ENCODE data around the gene CBX2. TPM values are rescaled to one million over a fixed set of nuclear protein-coding genes. Genes with fewer than 3 reads are reported as not detected.

The CBX2 gene
- total and polyA plus RNA-seq, 8 donors = 2.6 to 33.8 (median 24.7) TPM

DNA sequence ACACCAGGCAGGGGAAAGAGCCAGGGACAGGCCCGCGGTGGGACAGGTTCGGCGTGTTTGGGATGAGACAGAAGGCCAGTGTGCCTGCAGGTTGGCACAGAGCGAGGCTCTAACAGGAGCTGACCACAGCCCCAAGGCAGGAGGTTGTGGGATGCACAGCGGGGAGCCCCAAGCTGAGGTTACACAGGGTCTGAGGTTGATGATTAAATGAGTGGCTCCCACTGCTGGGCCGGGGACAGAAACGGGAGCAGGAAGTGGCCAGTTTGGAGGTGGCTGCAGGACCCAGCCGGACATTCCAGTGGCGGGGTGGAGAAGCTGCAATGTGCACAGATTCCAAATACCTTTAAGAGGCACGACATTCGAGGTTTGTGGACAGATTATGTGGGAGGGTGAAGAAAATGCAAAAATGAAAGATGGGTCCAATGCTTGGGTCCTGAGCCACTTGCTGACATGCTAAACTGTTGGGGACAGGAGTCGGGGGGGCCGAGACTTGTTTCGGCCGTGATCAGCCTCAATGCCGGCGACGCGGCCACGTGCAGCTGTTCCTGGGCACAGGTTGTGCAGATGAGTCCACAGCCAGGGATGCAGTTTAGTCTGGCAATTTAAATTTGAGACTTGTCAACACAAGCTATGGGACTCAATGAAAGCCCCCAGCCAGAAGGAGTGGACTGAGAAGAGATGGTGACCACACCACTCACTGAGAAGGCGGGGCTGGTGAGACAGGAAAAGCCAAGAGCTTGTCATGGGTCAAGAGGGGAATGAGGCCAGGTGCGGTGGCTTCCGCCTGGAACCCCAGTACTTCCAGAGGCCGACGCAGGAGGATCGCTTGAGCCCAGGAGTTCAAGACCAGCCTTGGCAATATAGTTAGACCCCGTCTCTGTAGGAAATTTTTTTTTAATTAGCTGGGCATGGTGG is 38.5 kb upstream of the CBX2 start:
- H3K36me3 ChIP-seq = no peaks in the 10 kb centered on the region
- H3K27ac ChIP-seq = no peak overlapping the region
- intact Hi-C loops (cut with DNase I) = no loop called here
- no peaks in the 10 kb centered on the region for H3K9me3 ChIP-seq
- H3K4me3 ChIP-seq = no peak overlapping the region
- TF ChIP-seq, protein P1, sequence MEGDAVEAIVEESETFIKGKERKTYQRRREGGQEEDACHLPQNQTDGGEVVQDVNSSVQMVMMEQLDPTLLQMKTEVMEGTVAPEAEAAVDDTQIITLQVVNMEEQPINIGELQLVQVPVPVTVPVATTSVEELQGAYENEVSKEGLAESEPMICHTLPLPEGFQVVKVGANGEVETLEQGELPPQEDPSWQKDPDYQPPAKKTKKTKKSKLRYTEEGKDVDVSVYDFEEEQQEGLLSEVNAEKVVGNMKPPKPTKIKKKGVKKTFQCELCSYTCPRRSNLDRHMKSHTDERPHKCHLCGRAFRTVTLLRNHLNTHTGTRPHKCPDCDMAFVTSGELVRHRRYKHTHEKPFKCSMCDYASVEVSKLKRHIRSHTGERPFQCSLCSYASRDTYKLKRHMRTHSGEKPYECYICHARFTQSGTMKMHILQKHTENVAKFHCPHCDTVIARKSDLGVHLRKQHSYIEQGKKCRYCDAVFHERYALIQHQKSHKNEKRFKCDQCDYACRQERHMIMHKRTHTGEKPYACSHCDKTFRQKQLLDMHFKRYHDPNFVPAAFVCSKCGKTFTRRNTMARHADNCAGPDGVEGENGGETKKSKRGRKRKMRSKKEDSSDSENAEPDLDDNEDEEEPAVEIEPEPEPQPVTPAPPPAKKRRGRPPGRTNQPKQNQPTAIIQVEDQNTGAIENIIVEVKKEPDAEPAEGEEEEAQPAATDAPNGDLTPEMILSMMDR (IDR thresholded peaks at IDR 0.05) = no peak
- H3K4me1 ChIP-seq = peaks cover 4 to 8% of the 10 kb centered on the region in 2 donors
- ATAC-seq (no peak), DNase-seq (no peak)
- H3K27me3 ChIP-seq = peaks cover 2 to 60% of the 10 kb centered on the region in 2 donors

DNA sequence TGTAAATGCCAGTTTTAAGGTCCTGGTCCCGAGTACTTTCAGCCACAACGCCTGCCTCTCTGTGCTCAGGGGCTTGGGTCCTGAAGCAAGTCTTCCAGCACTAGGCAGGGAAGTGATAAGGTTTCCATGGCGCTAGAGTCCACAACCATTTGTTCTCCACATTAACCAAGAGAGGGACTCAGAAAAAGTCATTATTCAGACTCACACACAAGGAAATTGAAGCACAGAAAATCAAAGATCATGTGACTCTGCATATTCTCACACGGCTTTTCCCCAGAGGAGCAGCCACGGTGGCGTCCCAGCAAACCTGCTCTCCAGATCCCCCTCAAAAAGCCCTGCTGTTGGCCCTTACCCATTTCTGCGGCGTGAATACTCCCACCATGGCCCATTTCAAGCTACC is 37.5 kb upstream of the CBX2 start:
- Histone ChIP-seq H3K4me1 (peaks cover 4 to 8% of the 10 kb centered on the region in 2 donors), H3K4me3 (no peak overlapping the region), H3K27ac (no peak overlapping the region), H3K27me3 (peaks cover 2 to 67% of the 10 kb centered on the region in 2 donors), H3K9me3 (no peaks in the 10 kb centered on the region), H3K36me3 (no peaks in the 10 kb centered on the region)
- DNase-seq (peak in 1 of 4 donors; percentile 75), ATAC-seq (no peak)
- TF ChIP-seq, protein P1 (IDR thresholded peaks at IDR 0.05) = no peak
- intact Hi-C loops (cut with DNase I) = no loop called here

DNA sequence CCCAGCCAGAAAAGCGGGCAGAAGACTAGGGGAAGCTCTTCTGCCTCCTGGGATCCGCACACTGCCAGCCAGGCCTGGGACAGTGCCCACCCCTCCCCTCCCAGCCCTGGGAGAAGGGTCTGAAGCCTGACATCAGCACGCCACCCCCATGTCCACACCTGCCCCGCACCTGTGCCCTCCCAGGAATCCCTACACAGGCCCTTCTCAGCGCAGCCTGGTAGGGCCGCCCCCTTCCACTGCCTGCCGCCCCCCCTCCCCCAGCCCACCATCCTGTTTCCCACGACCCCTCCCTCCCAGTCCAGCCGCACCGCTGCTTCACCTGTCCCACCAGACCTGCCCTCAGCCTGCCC is 36.6 kb upstream of the CBX2 start:
- no peaks in the 10 kb centered on the region for H3K36me3 ChIP-seq
- peaks cover 4 to 8% of the 10 kb centered on the region in 2 donors for H3K4me1 ChIP-seq
- H3K27ac ChIP-seq = no peak overlapping the region
- no peak for ATAC-seq
- no peaks in the 10 kb centered on the region for H3K9me3 ChIP-seq
- TF ChIP-seq, protein P1 (IDR thresholded peaks at IDR 0.05) = no peak
- no peak overlapping the region for H3K4me3 ChIP-seq
- peak in 1 of 4 donors; percentile 57 for DNase-seq
- intact Hi-C loops (cut with DNase I) = no loop called here
- H3K27me3 ChIP-seq = peaks cover 4 to 77% of the 10 kb centered on the region in 2 donors

DNA sequence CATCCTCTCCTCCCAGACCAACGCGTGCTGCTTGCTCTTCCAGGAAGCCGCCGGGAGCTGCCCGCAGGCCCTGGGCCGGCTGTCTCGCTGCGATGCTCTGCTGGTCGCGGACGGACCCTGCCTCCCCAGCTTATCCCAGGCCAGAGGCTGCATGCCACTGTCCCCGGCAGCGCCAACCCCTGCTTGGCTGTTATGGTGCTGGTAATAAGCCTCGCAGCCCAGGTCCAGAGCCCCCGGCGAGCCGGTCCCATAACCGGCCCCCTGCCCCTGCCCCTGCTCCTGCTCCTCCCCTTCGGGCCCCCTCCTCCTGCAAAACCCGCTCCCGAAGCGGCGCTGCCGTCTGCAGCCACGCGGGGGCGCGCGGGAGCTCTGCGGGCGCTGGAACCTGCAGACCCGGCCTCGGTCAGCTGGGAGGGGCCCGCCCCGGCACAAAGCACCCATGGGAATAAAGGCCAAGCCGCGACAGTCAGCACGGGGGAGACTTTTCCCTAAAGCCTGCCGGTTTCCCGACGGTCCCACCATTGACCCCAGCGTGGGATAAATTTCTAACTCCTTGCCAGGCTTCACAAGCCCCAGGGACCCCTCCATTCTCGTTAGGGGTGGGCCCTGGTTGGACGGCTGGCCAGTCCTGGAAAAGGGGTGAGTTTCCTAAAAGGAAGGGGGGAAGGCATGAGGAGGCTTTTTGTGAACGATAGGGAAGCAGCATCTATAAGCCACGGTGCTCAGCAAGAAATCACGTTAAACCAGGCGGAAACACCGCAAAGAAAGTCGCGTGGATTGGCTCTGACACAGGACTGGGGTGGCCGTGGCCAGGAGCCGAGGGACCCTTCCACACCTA is 36.0 kb upstream of the CBX2 start:
- Histone ChIP-seq H3K27me3 (peaks cover 10 to 83% of the 10 kb centered on the region in 2 donors), H3K27ac (no peak overlapping the region), H3K36me3 (no peaks in the 10 kb centered on the region), H3K9me3 (no peaks in the 10 kb centered on the region), H3K4me1 (peaks cover 4 to 8% of the 10 kb centered on the region in 2 donors), H3K4me3 (no peak overlapping the region)
- DNase-seq (peak; percentile 53 to 96 (median 73)), ATAC-seq (peak; percentile 83)
- TF ChIP-seq, protein P1 (IDR thresholded peaks at IDR 0.05) = peak; percentile 89 to 90
- intact Hi-C loops (cut with DNase I) = no loop called here

DNA sequence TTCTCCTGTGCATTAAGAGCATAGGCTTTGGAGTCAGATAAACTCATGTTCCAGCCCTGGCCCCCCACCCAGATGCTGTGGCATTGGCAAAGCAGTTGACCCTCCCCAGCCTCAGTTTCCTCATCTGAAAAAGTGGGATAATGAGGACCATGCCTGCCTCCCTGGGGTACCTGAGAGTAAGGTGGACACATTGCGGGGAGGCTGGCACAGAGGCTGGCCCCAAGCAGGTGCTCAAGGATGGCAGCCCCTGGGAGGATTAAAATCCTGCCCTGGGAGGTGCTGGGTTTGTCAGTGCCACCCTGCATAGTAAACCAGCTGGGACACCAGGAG is 35.4 kb upstream of the CBX2 start:
- TF ChIP-seq, protein P1 (IDR thresholded peaks at IDR 0.05) = no peak
- Histone ChIP-seq H3K9me3 (no peaks in the 10 kb centered on the region), H3K4me1 (peaks cover 4 to 8% of the 10 kb centered on the region in 2 donors), H3K27ac (no peak overlapping the region), H3K4me3 (no peak overlapping the region), H3K27me3 (peaks cover 16 to 85% of the 10 kb centered on the region in 2 donors), H3K36me3 (no peaks in the 10 kb centered on the region)
- ATAC-seq = no peak
- intact Hi-C loops (cut with DNase I) = no loop called here
- peak in 1 of 4 donors; percentile 43 for DNase-seq

All from left lung (tissue), 10 donors.